ENCODE data around the gene SHC4.
"Not testable (repeated sequence)": the region's sequence is repeated elsewhere in the genome, so short reads cannot be mapped to it uniquely, and the experiment has no call there.

SHC4 gene

GRCh38 chr15:48790466-48791115 lies 173.1 kb downstream of the SHC4 start:
- DNase-seq, result not testable (repeated sequence)

- DNase-seq, result no peak
These were observed 178.0 kb downstream of the SHC4 start for GRCh38 chr15:48785712-48786111.

- DNase-seq, result no peak
These were observed 178.5 kb downstream of the SHC4 start for GRCh38 chr15:48785195-48785594.

GRCh38 chr15:48784756-48785155 lies 179.0 kb downstream of the SHC4 start:
- DNase-seq, result no peak

GRCh38 chr15:48782911-48783310 lies 180.8 kb downstream of the SHC4 start:
- DNase-seq, result no peak

- DNase-seq, result no peak
These were observed 182.1 kb downstream of the SHC4 start for GRCh38 chr15:48781481-48782081.

- DNase-seq, result no peak
These were observed 182.7 kb downstream of the SHC4 start for GRCh38 chr15:48781017-48781416.

- no peak for DNase-seq
These were observed 185.4 kb downstream of the SHC4 start for GRCh38 chr15:48778331-48778730.

- no peak for DNase-seq
These were observed 185.9 kb downstream of the SHC4 start for GRCh38 chr15:48777645-48778330.

- no peak for DNase-seq
These were observed 188.2 kb downstream of the SHC4 start for GRCh38 chr15:48775546-48775945.

- no peak for DNase-seq
These were observed 189.2 kb downstream of the SHC4 start for GRCh38 chr15:48774484-48774883.

Data from DMS153 (cell line).